ENCODE results near the gene NR1D1. TPM values are rescaled to one million over a fixed set of nuclear protein-coding genes. Genes with fewer than 3 reads are reported as not detected.

NR1D1 gene
- total RNA-seq, 1 experiment from 2014 or later, result 10.7 TPM

DNA sequence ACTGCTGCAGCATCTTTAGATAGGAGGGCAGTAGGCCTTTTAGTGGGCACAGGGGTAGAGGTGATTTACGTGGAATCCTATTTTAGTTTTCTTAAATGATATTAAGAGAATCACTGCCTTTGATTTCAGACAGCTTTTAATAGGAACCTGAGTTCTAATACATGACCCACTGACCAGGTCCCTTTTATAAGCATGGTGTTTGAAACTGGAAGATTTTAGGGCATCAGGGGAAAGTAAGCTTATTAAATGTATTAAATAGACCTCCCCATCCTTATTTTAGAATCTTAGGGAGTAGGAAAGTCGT lies 23.4 kb upstream of the NR1D1 start:
- intact Hi-C loops (cut with micrococcal nuclease; ENCODE audit: unreplicated experiment), result no loop called here

DNA sequence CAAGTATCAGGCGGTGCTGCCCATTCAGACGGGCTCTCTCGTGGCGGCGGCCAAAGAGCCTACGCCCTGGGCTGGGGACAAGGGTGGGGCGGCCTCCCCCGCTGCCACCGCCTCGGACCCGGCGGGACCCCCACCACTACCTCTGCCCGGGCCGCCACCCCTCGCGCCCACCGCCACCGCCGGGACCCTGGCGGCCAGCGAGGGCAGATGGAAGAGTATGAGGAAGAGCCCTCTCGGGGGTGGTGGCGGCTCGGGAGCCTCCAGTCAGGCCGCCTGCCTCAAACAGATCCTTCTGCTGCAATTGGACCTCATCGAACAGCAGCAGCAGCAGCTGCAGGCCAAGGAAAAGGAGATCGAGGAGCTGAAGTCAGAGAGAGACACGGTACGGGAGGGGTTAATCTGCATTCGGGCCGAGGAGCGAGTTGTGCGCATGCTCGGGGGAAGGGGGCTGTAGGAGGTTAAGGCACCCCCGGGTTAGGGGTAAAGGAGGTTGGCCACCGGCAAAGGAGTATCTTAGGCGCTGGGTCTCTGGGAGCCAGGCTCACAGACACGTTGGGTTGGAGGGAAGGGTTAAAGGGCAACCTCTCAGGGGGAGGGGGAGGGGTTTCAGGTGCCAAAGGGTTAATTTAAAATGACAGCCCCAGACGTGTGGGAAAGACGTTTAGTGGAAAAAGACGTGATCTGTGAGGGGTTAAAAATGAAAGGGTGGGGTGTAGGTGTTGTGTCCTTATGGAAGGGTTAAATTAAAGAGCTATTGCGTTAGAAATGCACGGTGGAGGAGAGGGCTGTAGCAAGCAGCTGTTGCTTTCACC lies 22.8 kb upstream of the NR1D1 start:
- Histone ChIP-seq H3F3A (ENCODE audit: insufficient read depth, low read depth) (peaks cover 7% of the 10 kb centered on the region), H3K4me3 (peak overlapping the region; percentile 90), H2AFZ (peak overlapping the region; percentile 68), H3K27me3 (ENCODE audit: insufficient read depth, low read depth) (no peaks in the 10 kb centered on the region), H3K4me2 (peak overlapping the region; percentile 97), H3K9me2 (ENCODE audit: insufficient read depth) (no peaks in the 10 kb centered on the region), H4K20me1 (ENCODE audit: insufficient read depth) (peaks cover 14% of the 10 kb centered on the region; the same call in 1 of the 2 replicates), H3K9me3 (ENCODE audit: insufficient read depth, low read depth) (no peaks in the 10 kb centered on the region), H3K79me2 (ENCODE audit: low read depth) (peaks cover 67% of the 10 kb centered on the region), H3K4me1 (replicated peaks; ENCODE audit: insufficient read depth) (peaks cover 26% of the 10 kb centered on the region), H3K27ac (peak overlapping the region; percentile 6), H3K36me3 (ENCODE audit: low read depth) (0 out of 2 replicates have a peak, but pooled peaks cover 8% of the 10 kb centered on the region)
- ChIA-PET POLR2A (ENCODE audit: unreplicated experiment) (interaction anchor here (0.5 to 0.8 kb wide), 2 partner anchors 9 to 447 kb away, joined by 3 to 7 read pairs; no protein-coding TSS in a partner anchor), CTCF (interaction anchor here (0.6 to 2.6 kb wide), 2 partner anchors 10 to 20 kb away, joined by 3 to 10 read pairs; no protein-coding TSS in a partner anchor)
- TF ChIP-seq, protein P1, sequence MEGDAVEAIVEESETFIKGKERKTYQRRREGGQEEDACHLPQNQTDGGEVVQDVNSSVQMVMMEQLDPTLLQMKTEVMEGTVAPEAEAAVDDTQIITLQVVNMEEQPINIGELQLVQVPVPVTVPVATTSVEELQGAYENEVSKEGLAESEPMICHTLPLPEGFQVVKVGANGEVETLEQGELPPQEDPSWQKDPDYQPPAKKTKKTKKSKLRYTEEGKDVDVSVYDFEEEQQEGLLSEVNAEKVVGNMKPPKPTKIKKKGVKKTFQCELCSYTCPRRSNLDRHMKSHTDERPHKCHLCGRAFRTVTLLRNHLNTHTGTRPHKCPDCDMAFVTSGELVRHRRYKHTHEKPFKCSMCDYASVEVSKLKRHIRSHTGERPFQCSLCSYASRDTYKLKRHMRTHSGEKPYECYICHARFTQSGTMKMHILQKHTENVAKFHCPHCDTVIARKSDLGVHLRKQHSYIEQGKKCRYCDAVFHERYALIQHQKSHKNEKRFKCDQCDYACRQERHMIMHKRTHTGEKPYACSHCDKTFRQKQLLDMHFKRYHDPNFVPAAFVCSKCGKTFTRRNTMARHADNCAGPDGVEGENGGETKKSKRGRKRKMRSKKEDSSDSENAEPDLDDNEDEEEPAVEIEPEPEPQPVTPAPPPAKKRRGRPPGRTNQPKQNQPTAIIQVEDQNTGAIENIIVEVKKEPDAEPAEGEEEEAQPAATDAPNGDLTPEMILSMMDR (conservative IDR thresholded peaks at IDR 0.05), result no peak
- TF ChIP-seq EZH2 (IDR thresholded peaks at IDR 0.05; ENCODE audit: low read depth), result no peak
- no TSS peak for BruUV-seq (replicated peaks)
- peak in 1 of 2 experiments; percentile 40 for DNase-seq
- intact Hi-C loops (cut with micrococcal nuclease; ENCODE audit: unreplicated experiment), result no loop called here

More for the DNA sequence above, 23.4 kb upstream of the NR1D1 start:
- Histone ChIP-seq H3K36me3 (ENCODE audit: low read depth) (peaks cover 13% of the 10 kb centered on the region), H3K4me3 (peak overlapping the region; percentile 90), H3K4me2 (peak overlapping the region; percentile 97), H3F3A (ENCODE audit: insufficient read depth, low read depth) (peaks cover 7% of the 10 kb centered on the region), H3K9me2 (ENCODE audit: insufficient read depth) (no peaks in the 10 kb centered on the region), H3K27ac (peak overlapping the region; percentile 6; the same call in 1 of the 2 replicates), H4K20me1 (ENCODE audit: insufficient read depth) (peaks cover 14% of the 10 kb centered on the region; the same call in 1 of the 2 replicates), H3K9me3 (ENCODE audit: insufficient read depth, low read depth) (no peaks in the 10 kb centered on the region), H3K4me1 (replicated peaks; ENCODE audit: insufficient read depth) (peaks cover 26% of the 10 kb centered on the region), H3K27me3 (ENCODE audit: insufficient read depth, low read depth) (no peaks in the 10 kb centered on the region), H3K79me2 (ENCODE audit: low read depth) (peaks cover 67% of the 10 kb centered on the region), H2AFZ (no peak overlapping the region)
- ChIA-PET CTCF (interaction anchor here (0.6 to 2.6 kb wide), 3 partner anchors 11 to 49 kb away, joined by 3 to 10 read pairs (median 3); no protein-coding TSS in a partner anchor), POLR2A (ENCODE audit: unreplicated experiment) (interaction anchor here (0.5 to 0.8 kb wide), 2 partner anchors 9 to 446 kb away, joined by 3 to 7 read pairs; no protein-coding TSS in a partner anchor)
- no peak for TF ChIP-seq EZH2 (IDR thresholded peaks at IDR 0.05; ENCODE audit: low read depth)
- TF ChIP-seq, protein P1 (conservative IDR thresholded peaks at IDR 0.05), result no peak
- DNase-seq, result no peak
- no TSS peak for BruUV-seq (replicated peaks)

DNA sequence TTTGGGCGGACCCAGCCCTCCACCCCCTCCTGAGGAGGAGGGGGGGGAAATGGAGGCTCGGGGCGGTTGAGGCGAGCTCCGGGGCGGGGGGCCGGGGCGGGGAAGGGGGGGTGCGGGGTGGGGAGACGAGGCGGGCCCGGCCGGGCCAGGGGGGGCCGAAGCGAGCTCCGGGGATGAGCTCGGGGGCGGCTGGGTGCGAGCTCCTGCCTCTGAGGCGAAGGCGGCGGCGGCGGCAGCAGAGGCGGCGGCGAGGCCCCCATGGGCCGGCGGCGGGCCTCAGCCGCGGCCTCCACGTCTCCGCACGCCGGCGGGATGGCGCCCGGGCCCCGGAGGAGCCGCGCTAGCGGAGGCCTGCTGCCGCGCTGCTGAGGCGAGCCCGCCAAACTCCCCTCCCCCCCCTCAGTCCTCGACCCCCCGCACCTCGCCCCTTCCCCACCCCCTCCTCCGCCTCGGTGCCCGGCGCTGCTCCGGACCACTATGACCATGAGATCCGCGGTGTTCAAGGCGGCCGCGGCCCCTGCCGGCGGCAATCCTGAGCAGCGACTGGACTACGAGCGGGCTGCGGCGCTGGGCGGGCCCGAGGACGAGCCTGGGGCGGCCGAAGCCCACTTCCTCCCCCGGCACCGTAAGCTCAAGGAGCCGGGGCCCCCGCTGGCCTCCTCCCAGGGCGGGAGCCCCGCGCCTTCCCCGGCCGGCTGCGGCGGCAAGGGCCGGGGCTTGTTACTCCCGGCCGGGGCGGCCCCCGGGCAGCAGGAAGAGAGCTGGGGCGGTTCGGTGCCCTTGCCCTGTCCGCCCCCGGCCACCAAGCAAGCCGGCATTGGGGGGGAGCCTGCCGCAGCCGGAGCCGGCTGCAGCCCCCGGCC lies 22.0 kb upstream of the NR1D1 start:
- peaks cover 66% of the 10 kb centered on the region for H3K79me2 ChIP-seq (ENCODE audit: low read depth)
- peak in 1 of 2 experiments; percentile 28 for DNase-seq
- H2AFZ ChIP-seq, result peak overlapping the region; percentile 97
- H3K36me3 ChIP-seq (ENCODE audit: low read depth), result 0 out of 2 replicates have a peak, but pooled peaks cover 6% of the 10 kb centered on the region
- H3K9me2 ChIP-seq (ENCODE audit: insufficient read depth), result no peaks in the 10 kb centered on the region
- no peaks in the 10 kb centered on the region for H3K9me3 ChIP-seq (ENCODE audit: insufficient read depth, low read depth)
- BruUV-seq (replicated peaks), result no TSS peak
- peaks cover 14% of the 10 kb centered on the region; the same call in 1 of the 2 replicates for H4K20me1 ChIP-seq (ENCODE audit: insufficient read depth)
- no peaks in the 10 kb centered on the region for H3K27me3 ChIP-seq (ENCODE audit: insufficient read depth, low read depth)
- peak overlapping the region; percentile 97 for H3K4me2 ChIP-seq
- TF ChIP-seq EZH2 (IDR thresholded peaks at IDR 0.05; ENCODE audit: low read depth), result no peak
- TF ChIP-seq, protein P1 (conservative IDR thresholded peaks at IDR 0.05), result no peak; the same call in 1 of the 2 replicates
- H3K4me3 ChIP-seq, result peak overlapping the region; percentile 91
- H3F3A ChIP-seq (ENCODE audit: insufficient read depth, low read depth), result peaks cover 7% of the 10 kb centered on the region
- peak overlapping the region; percentile 58; the same call in 1 of the 2 replicates for H3K27ac ChIP-seq
- ChIA-PET CTCF (interaction anchor here (2.6 kb wide), 1 partner anchor 9 kb away, joined by 10 read pairs; no protein-coding TSS in a partner anchor), POLR2A (ENCODE audit: unreplicated experiment) (interaction anchor here (0.6 kb wide), 2 partner anchors 166 to 1646 kb away, joined by 3 to 7 read pairs; no protein-coding TSS in a partner anchor)
- peaks cover 26% of the 10 kb centered on the region for H3K4me1 ChIP-seq (replicated peaks; ENCODE audit: insufficient read depth)
- intact Hi-C loops (cut with micrococcal nuclease; ENCODE audit: unreplicated experiment), result no loop called here
